ENCODE results near the gene TAS2R10.
"Not testable (repeated sequence)": the region's sequence is repeated elsewhere in the genome, so short reads cannot be mapped to it uniquely, and the experiment has no call there.

Gene TAS2R10, protein sequence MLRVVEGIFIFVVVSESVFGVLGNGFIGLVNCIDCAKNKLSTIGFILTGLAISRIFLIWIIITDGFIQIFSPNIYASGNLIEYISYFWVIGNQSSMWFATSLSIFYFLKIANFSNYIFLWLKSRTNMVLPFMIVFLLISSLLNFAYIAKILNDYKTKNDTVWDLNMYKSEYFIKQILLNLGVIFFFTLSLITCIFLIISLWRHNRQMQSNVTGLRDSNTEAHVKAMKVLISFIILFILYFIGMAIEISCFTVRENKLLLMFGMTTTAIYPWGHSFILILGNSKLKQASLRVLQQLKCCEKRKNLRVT

DNA sequence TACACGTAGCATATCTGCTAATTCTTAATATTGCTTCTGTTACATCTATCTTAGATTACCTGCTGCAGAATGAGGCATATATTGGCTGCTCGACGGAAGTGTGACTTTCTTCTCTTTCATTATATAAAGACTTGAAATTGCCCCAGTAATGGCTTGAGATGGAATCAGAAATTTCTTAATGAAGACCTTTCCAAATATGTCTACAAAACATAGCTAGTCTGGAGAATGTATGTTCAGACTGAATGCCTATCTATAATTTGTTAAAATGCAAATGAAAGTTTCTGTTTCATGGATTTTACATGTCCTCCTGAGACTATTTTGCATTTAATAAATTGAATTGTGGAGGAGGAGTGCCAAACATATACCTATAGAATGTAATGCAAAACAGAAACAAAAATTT is at the start of gene TAS2R10:
Gene TAS2R10 (minus strand): TSS at position 101 of the 400 bp plus-strand sequence. CDS start 89 bp downstream, at position 12.
- DNase-seq: no peak

- DNase-seq: no peak
These were observed 47.2 kb upstream of the TAS2R10 start for GRCh38 chr12:10873378-10873777.

DNA sequence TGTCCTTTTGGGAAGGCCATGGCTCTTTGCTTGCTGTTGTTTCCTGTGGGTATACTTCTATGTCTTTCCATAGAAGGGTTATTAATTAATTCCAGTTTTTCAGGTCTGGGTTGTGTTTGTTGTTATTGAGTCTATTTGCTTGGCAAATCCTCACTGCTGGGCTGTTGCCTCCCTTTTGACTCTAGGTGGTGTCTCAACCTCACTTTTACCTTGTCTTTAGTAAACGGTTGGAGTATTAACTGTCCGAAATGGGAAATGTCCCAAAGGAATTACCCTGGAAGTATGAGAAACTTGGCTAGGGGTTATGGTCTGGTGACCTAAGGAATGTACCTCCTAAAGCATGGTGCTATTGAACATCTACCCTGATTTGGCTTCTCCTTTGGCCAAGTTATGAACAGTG is 41.2 kb upstream of the TAS2R10 start:
- DNase-seq: no peak

GRCh38 chr12:10863512-10864218 is 37.5 kb upstream of the TAS2R10 start:
- no peak for DNase-seq

- DNase-seq: no peak
These were observed 35.2 kb upstream of the TAS2R10 start for GRCh38 chr12:10861366-10861765.

- DNase-seq: no peak
These were observed 29.6 kb upstream of the TAS2R10 start for GRCh38 chr12:10855807-10856206.

DNA sequence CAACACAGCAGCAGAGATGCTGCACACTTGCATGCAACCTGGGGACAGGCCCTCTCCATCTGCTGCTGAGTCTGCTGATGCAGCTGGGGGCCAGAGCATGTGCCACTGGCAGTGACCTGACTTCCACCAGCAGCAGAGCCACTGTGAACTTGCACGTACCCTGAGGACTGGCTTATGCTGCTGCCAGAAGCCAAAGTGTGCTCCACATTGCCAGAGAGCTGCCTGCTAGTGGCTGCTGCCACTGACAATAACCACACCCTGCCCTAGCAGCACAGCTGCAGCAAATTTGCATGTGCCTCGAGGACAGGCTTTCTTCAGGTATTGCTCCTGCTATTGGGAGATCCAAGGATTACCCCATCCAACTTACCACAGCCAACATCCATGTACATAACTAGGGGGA is 27.6 kb upstream of the TAS2R10 start:
- no peak for DNase-seq

DNA sequence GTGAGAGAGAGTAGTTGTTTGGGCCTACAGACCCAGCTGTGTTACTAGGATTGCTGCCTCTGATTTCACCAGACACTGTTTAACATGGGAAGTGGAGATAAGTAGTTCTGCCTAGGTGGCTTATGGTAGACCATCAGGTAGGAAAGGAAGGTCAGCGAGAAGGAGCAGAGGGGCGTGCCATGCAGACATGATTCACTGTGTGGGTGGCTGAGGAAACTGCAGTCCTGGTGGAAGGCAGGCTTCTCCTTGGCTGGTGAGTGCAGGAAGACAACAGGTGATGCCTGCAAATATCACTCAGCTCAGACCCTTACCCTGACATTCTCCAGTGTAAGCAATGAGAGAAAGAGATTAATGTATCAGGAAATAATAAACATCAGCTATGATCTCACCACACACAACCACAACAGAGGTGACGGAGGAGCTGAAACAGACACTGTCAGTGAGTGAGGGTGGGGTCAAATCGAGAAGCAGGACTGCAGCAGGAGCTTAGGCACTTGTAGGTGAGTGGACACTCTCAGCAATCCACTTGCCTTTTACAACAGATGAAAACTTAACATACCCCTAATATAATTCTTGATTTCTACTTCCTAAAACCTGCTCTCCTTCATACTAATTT is 25.2 kb upstream of the TAS2R10 start:
- no peak for DNase-seq

- no peak for DNase-seq
These were observed 23.3 kb upstream of the TAS2R10 start, which contains the start of gene PRR4 for GRCh38 chr12:10849425-10849878. Gene PRR4, minus strand, starts transcription at chr12:10849475. Its CDS starts 38 bp downstream, at chr12:10849437.

DNA sequence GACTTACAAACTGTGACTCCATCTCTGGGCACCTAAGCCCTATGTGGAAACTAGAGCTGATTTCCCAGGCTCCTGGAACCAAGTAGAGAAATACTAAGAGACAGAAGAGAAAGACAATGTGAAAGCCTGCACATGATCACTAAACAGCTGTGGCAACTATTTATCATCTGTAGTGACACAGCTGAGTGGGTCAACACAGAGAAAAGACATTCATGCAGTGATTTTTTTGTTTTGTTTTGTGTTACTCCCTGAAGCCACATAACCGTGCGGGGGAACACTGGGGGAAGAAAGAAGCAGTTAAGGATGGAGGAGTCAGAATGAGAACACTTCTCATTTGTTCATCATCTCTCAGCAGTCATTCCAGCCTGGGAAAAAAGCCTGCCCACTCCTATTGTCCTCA is 21.6 kb upstream of the TAS2R10 start:
- DNase-seq: no peak

GRCh38 chr12:10842862-10843261 is 16.7 kb upstream of the TAS2R10 start:
- no peak for DNase-seq

- no peak for DNase-seq
These were observed 12.3 kb upstream of the TAS2R10 start for GRCh38 chr12:10838461-10838860.

GRCh38 chr12:10829994-10830393 is 3.8 kb upstream of the TAS2R10 start:
- no peak for DNase-seq

GRCh38 chr12:10824957-10825356 is 1.2 kb downstream of the TAS2R10 start:
- DNase-seq: no peak

DNA sequence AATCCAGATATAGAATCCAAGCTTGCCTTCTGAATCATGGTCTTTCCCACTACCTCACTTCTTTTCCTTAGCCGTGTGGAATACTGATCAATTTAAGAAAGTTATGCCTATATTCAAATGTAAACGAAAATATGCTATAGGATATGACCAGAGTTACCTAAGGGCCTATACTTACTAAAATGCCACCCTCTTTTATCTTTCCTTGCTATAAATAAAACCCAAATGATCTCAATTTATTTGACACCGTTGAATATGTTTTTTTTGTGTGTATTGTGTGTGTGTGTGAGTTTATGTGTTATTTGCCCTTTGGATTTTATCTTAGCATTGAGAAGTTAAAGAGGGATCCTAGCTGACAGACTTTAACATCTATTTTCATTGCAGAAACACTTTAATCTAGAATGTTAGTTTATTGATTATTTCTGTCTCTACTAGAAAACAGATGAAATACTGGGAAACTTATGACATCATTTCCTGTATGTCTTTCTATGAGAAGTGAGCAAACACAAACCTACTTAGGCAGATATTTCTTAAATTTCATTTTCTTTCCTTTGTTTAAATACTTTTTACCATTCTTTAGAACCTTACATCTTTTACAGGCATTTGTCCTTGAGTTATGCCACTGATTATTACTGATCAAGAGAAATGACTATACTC is 14.1 kb downstream of the TAS2R10 start:
- no peak for DNase-seq

GRCh38 chr12:10810068-10810467 is 16.1 kb downstream of the TAS2R10 start, which contains the start of gene TAS2R9:
Gene TAS2R9, minus strand, starts transcription at chr12:10810168. Its CDS starts 93 bp downstream, at chr12:10810075.
- DNase-seq: no peak

DNA sequence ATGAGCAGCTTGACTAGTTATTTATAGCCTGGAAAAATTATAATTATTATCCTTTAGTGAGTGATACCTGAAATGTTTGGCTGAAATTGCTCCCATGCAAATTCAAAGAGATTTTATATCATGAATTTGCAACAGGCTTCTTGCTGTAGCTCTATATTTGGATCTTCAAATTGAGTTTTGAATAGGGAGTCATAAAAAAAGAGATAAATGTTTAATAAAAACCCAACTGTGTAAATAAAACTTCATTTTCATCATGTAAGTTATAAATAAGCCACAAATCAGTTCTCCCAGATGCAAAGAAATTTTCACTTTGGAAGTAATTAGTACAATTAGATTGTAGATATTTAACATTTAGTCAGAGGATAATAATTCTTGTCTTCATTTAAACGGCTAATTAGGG is 19.0 kb downstream of the TAS2R10 start, which contains the start of gene TAS2R8:
Gene TAS2R8 (minus strand): TSS at position 101 of the 400 bp plus-strand sequence. CDS start 306 bp downstream, outside the sequence.
- no peak for DNase-seq

DNA sequence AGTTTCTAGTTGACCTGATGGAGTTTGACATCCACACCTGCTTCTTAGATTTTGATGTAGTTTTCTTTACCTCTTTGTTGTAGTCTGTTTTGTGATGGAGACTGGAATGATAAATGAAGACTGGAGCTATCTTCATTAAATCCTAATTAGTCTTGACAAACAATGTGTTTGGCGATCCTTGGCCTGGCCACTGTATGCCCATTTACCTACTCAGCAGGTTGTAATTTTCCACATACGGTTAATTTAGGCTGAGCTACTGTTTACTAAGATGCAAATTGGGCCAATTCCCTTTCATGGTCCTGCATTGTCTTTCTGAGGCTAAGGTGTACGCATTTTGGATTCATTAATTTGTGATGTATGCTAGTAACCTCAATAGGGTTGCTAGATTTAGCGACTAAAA is 23.6 kb downstream of the TAS2R10 start, which contains the start of gene TAS2R7:
Gene TAS2R7 (minus strand): TSS at position 41 of the 400 bp plus-strand sequence. CDS start 57 bp downstream, outside the sequence.
- DNase-seq: no peak

GRCh38 chr12:10801741-10802140 is 24.4 kb downstream of the TAS2R10 start:
- DNase-seq: no peak

- no peak for DNase-seq
These were observed 31.9 kb downstream of the TAS2R10 start for GRCh38 chr12:10794222-10794621.

- not testable (repeated sequence) for DNase-seq
These were observed 34.4 kb downstream of the TAS2R10 start for GRCh38 chr12:10791769-10792168.

GRCh38 chr12:10783252-10783651 is 42.9 kb downstream of the TAS2R10 start:
- DNase-seq: no peak

GRCh38 chr12:10779103-10779502 is 47.1 kb downstream of the TAS2R10 start:
- DNase-seq: no peak

Measured in RPMI8226 (cell line).